CMK (cell line): ENCODE measurements around the gene CMKLR1.

Experiments used
- DNase-seq: peaks from one replicate; pipeline ENCODE4 v3.0.0-alpha.2; 2010; ENCODE audit warnings: low read depth

Gene CMKLR1

DNA sequence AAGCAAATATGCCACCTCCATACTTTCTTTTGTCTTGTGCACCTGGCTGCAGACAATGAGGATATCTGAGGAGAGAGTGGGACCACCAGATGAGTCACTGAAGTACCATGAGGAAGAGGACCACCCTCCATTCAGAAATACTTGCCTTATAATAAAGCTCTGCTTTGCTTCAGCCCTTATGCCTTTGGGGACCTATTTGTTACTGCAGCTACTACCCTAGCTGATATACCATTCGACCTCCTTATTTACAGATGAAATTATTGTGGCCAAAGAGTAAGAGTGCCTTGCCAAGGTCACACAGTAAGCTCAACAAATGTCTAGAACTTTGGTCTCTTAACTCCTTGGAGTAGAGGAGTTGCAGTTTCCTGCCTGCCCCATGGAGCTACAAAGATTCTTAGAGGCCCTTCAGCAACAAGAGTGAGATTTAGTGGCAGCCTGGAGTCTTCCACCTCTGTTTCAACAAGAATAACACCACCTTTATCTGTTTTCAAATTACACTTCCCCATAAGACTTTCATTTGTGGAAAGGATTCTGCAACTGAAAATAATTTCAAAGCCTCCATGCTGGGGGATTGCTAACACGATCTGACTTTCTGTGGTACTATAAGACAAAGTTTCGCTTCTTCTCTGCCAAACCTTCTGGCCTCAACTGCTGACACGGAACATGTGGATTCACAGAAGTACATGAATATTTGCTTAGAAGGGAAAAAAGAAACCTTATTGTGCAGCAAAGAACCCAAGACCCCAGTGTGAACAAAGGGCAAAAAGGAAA lies 3.6 kb downstream of the CMKLR1 start:
- no peak for DNase-seq

DNA sequence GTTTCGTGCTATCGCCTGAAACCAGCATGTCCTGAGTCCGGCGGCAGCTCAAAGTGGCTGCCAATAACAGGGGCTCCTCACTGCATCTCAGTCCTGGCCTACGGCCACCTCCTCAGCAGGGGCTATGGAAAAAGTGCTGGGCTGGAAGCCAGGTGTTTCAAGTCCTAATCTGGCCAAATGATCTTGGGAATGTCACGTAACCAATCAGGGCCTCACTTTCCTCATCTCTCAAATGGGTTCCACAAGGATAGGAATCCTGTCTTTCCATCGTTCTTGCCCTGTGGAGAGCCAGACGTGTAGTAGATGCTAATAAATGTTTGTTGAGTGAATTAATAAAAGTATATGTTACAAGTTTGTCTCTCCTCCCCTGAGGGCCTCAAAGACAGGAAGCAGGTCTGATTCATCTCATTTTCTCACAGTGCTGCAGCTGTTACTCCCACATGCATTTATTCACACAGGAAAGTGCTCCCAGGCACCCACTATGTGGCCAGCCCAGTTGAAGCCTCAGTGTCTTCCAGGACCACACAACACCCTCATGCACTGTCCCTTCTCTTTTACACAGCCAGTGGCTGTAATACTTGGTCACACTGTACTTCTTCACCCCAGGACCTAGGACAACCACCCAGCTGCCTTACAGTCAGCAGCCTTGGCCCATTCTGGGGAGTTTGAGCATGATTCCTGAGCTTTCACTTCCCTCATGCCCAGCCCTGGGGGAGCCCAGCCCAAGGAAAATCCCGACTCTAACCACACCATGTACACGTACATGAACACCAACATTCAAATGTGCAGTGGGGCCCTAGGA lies 5.0 kb downstream of the CMKLR1 start:
- no peak for DNase-seq

DNA sequence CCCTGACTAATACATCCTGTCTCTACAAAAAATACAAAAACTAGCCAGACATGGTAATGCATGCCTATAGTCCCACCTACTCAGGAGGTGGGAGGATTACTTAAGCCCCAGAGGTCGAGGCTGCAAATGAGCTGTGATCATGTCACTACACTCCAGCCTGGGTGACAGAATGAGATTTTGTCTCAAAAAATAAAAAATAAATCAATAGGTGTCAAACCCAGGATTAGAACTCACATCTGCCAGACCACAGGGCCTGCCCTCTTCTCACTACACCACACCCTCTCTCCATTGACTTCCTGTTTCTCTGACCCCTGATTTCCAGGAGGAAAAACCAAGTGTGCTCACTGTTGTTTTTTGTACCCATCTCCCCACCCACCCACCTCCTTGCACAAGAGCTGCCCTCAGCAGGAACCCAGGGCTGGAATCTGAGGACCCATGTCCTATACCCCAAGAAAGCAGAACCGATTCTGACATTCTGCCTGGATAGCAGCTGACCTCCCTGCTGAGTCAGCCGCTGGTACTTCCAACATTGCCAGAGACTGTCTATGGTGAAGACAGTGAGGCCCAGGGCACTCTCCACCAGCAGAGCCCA lies 6.2 kb downstream of the CMKLR1 start:
- DNase-seq = no peak

DNA sequence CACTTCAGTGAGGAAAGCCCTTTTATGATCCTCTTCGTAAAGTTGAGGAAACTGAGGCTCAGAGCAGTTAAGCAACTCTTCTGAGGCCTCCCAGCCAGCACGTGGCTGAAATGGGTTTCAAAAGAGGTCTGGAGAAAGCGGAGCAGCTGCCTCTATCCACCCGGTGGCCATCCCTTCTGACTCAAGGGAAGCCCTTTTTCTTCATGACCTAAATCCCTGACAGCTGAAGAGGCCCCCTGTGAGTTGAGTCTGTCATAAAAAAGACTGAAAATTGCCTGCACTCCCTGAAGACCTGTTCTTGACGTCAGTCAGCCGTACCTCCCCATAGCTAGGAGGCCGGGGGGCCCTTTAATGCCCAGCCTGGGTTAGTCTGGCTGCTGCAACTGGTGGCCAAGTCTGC lies 10.7 kb downstream of the CMKLR1 start:
- no peak for DNase-seq

DNA sequence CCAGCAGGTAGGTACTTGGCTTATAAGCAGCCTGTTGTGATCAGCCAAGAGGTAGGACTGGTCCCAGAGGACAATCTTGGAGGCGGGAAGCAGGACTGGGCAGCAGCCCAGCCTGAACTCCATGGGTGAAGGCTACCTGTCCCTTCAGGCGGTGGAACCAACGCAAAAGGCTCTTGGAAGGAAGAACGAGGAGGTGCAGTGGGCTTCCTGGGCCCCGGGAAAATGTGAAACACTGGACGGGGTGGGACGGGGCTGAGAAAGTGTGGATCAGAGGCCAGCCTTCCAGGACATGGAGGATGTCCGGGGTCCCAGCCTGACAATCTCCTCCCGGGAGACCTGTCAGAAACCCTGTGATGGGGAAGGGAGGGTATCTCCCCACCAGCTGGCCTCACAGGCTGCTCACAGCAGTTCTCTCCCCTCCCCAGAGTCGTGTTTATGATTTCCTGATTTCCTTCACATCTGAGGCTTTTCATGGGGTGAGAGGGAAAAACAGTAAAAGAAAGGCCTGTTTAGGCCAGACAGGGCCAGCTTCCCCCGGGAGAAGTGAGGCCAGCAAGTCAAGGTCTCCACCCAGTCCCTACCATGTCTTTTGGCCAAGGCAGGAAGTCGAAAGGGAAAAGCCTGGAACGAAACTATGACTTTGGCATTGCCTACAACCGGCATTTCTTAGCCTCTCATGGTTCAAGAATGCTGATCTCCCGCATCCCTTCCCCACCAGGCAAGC lies 11.3 kb downstream of the CMKLR1 start:
- DNase-seq = no peak

DNA sequence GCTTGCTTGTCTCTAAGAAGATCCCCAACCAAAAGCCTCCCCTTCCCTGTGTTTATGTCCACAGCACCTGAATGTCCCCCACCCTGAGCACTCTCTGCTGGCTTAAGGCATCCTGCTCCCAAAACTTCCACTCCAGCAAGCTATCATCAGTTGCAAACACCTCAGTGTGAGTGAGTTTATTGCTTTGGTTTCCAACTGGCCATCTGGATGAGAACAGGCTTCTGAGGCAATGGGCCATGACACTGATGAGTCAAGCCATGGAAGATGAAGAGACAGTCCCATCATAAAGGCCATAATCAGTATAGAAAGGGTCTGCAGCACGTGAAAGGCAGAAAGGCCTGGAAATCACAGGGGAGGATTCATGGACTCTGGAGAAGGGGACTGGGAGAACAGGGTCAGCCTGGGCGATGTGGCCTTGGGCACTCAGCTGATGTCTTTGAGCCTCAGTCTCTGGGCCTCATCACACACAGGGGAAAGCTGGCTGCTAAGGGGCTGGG lies 12.8 kb downstream of the CMKLR1 start:
- no peak for DNase-seq

DNA sequence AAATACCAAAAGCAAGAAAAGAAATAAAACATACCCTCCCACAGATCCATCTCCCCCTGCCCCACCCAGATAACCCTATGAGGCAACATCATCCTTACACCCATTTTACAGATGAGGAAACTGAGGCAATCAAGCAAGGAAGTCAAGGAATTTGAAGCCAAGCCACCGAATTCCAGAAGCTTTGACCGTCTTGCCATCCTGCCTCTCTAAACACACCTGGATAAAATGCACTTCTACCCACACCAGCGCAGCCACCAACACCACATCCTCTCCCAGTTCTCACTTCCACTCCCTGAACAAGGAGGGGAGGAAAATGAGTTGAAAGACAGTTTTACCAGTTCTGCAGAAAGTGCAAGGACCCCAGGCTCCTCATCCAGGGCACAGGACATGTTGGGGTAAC lies 13.6 kb downstream of the CMKLR1 start:
- DNase-seq = no peak

DNA sequence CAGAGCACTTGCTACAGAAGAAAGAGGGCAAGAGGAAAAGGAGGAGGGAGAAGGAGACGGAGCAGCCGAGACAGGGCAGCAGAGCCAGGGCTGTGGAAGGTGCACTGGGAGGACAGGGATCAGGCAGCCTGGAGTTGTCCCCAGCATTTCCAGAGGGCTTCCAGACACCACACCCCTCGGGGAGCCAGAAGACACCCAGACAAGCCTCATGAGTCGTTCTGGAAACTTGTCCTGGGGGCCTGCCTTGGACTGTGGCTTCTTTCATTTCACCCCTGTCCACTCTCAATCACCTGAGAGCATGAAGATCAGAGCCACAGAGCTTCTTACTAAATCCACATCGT lies 14.1 kb downstream of the CMKLR1 start:
- DNase-seq = no peak

DNA sequence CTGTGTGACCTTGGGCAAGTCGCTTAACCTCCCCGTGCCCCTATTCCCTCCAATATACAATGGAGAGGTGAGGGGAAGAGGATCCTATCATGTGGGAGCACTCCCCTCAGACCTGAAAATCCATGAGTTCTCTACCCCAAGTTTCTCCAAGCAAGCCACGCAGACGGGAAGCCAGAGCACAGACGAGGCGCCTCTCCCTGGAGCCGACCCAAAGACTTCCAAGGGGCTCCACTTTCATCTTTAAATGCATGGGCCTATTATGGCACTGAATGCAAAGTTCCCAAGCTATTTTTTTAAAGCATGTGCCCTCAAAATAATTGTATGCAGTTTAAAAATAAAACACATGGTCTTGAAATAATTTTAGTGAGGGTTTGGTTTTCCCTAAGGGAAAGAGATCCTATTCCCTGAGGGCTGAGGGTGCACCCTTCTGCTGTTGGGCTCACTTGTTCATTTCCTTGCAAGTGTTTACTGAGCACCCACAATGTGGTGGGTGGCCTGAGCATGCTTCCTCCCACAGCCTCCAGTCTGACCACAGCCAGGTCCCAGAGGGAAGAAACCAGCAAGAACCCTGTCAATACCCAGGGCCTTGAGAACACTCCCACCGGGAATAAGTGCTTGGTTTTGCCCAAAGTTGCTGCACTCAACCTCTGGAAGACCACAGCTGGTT lies 14.6 kb downstream of the CMKLR1 start:
- DNase-seq = peak; percentile 74

DNA sequence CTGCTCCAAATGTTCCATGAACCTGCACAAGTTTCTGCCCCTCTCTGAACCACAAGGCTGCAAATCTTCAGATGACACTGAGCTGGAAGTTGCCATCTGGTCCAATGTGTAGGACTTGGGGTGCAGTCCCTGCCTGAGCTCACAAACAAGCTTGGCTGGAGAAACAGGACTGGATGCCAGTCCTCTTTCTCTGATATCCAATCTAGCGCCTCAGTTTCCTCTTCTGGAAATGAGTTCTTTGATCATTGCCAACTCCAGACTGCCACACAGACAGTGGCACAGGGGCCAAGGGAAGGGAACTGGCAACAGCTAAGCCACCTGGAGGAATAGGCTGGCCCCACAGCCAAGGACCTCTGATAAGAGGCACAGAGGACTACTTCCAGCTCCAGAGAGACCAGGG lies 15.5 kb downstream of the CMKLR1 start:
- DNase-seq = no peak

DNA sequence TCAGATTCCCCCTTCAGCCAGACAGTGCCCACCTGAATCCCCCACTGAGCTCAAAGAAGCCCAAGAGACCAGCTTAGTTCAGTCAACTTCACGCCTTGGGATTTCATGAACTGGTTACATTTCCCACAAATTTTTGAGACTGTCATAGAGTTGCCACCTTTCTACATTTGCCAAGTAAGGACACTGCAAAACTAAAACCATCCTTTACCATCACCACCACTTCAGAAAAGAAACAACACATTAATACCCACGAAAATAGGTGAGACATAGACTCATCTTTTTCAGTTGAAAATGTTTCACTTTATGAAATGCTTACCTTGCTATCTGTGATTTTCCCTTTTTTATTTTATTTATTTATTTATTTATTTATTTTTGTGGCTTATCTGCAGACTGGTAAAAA lies 16.1 kb downstream of the CMKLR1 start:
- no peak for DNase-seq

DNA sequence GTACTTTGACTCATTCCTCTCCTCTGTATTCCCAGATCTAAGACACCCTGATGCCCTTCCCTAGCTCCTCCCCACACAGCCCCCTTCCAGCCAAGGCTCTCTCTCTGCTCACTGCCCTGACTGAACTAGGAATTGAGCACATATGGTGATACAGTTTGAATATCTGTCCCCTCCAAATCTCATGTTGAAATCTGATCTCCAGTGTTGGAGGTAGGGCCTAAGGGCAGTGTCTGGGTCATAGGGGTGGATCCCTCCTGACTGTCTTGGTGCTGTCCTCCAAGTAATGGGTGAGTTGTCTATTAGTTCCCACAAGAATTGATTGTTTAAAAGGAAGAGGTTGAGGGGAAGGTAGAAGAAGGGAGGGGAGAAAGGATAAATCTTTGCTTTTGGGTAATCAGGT lies 17.4 kb downstream of the CMKLR1 start:
- DNase-seq = no peak

DNA sequence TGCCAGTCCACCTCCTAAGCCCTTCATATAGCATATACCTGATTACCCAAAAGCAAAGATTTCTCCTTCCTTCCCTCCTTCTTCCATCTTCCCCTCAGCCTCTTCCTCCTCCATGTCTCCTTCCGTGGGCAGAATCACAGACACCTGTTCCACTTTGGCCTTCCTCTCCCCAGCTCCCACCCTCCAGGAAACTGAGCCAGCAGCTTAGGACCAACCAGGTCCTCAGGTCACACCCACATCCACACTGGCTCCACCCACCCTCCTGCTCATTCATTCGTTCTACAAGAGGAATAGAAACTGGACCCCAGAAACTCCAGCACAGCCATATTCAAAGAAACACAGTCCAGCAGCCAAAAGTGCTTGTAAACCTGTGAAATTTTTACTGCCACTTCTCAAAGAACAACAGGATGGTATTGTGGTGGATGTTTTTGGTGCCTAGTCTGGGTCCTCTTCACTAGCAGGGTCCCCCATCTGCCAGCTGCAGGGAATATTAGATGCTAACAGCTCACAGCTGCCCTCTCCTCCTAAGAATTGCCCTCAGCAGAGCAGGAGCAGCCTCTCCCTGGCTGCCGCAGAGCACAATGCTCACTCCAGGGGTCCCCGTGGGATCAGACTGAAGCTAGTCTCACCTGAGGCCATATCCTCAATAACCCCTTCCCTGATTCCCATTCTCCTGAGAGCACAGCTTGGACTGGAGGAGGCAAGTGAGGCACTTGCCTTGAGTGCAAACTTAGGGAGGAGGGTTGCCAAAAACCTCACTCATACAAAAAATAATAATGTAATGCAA lies 18.4 kb downstream of the CMKLR1 start:
- DNase-seq = no peak

DNA sequence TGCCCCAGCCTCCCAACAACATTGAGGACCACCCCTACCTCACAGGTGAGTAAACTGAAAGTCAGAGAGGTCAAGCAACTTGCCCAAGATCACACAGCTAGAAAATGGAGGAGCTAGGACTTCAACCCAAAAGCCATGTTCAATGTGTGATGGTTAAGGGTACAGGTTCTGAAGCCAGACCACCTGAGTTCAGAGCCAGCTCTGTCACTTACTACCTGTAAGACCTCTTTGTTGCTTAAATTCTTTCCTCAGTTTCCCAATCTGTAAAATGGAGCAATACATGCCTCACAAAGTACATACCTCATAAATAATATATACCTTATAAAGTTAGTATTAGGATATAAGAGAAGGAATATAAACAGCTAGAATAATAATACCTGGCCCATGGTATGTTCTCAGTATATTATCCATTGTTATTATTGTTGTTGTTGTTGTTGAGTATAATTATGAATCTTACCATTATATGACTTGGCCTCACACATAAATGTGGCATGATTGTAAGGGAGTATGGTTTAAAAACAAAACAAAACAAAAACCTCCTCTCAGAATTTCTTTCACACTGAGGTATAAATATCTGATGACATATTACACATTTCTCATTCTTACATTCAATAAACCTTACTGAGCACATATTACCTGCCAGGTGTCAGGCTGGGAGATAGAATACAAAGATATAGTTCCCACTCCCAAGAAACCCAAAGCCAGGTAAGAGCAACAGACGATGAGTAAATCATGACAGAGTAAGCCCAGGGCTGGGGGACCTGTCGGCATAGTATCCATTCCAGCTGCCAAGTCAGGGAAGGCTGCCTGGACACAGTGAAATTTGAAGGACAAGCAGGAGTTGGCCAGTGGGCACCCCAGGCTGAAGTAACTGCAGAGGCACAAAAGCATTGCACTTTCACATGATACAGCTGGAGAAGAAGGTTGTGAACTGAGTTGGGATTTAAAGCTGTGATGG lies 19.6 kb downstream of the CMKLR1 start:
- DNase-seq = no peak

DNA sequence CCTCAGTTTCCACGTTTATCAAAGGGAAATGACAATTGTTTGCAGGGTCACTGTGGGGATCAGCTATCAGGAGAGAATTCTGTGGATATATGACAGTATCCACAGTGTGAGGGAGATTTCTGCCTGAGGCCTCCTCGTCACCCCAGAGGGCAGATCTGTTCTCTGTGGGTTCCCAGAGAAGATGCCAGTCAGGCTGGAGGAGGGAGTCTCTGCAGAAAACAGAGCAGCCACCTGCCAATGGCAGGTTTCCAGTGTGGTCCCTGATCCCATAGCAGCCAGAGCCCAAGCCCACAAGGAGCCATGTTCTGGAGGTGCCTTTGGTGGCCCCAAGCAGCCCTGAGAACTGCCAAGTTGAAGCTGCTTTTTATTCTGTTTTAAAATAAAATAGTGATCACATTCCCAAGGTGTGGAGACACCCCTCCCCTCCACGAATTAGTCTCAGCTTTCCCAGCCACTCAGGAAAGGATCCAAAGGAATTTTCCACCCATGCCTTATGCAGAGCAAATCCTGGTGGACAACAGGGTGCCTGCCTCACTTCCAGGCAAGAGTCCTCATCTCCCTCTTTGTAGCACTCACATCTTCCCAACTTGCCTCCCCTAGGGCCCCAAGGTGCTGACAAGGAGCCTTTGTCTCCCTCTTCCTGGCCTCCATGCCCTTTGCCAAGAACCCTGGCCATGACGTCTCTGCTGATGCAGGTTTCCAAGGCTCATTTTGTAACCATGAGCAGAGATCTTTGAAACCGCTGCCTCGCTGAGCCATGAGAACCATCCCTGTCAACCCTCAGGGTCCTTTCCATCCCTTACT lies 20.4 kb downstream of the CMKLR1 start:
- DNase-seq = no peak

DNA sequence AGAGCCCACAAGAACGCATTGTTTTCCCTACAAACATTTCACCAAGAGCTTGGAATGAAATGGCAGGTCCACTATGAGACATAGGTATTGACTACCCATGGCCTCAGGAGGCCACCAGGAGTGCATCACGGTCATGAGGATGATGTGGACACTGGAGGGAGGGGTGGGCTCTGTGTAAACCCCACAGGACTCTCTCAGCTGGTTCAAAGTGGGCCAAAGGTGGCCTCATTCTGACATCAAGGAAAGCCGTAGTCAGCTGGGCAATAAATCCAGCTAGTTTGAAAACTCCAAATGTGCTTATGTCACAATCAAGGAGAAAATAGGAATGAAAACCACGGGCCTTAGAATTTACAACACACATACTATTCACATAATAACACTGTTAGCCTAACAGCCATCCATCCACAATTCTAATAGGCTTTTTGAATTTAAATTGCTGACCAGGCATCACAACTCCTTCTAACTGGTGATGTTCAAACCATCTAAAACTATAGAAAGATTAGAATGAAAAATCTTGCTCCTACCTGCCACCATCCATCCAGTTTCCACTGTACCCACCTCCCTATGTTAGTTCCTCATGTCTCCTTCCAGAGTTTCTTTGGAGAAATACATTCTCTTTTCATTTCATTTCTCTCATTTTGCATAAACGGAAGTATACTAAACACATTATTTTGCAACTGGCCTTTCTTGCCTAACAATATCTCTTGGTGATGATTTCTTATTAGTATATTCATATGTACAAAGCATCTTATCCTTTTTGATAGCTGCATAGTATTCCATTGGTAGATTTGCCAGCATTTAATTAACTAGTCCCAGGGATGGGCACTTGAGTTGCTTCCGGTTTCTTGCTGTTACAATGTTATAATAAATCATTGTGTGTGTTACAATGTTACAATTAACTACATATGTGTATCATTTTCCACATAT lies 21.5 kb downstream of the CMKLR1 start:
- DNase-seq = no peak

DNA sequence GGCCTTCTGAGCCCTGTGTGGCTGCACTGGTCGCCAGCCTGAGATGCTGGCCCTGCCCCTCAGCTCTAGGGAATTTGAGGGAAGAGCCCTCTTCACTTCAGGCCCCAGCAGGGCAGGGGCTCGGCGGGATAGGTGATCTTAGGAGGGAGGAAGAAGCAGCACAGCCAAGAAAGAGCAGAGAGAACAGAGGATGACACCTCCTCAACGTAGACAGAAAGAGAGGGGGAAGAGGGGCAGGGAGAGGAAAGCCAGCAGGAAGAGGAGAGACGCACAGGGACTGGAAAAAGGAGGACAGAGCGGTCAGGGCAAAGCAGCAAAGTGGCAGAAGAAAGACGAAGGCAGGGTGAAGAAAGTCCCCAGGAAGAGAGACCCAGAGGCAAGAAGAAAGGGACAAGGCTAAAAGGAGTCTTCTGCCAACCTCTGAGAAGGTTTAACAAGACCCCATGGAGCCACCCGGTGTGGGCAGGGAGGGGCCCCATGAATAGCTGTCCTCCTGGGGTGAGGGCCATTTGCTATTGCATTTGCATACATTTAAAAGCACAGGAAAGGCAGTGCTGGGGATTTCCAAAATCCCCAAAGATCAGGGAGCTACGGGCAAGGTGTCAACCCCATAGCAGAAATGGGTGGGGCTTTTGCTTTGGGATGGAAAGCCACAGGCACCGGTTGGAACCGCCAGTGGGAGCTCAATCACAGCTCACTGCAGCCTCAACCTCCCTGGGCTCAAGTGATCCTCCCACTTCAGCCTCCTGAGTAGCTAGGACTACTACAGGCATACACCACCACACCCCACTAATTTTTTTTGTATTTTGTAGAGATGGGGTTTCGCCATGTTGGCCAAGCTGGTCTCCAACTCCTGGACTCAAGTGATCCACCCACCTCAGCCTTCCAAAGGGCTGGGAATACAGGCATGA lies 22.7 kb downstream of the CMKLR1 start:
- no peak for DNase-seq
